ENCODE measurements around the gene DCTN1. TPM values are rescaled to one million over a fixed set of nuclear protein-coding genes. Genes with fewer than 3 reads are reported as not detected.

The DCTN1 gene
- total and polyA plus RNA-seq, 4 donors = 69.9 to 142 (median 104) TPM

DNA sequence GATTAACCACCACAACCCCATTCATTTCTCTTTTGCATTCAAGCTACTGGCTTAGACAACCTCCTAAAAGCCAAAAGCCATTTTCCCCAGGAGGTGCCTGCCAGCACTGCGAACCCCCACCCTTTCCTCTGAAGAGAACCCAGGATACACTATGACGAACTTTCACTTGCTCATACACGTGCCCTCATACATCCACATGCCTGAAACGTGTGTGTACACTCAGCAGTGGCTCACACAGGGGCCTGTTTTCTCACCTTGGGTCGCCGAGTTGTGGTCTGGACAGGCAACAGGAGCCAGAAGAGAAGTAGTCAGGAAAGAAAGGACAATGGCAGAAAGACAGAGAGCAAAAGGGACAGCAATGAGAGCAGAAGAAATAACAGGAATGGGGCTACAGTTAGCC is 7.4 kb downstream of the DCTN1 start:
- no peak for ATAC-seq (ENCODE audit: insufficient read depth, low FRiP score)
- TF ChIP-seq, protein P1, sequence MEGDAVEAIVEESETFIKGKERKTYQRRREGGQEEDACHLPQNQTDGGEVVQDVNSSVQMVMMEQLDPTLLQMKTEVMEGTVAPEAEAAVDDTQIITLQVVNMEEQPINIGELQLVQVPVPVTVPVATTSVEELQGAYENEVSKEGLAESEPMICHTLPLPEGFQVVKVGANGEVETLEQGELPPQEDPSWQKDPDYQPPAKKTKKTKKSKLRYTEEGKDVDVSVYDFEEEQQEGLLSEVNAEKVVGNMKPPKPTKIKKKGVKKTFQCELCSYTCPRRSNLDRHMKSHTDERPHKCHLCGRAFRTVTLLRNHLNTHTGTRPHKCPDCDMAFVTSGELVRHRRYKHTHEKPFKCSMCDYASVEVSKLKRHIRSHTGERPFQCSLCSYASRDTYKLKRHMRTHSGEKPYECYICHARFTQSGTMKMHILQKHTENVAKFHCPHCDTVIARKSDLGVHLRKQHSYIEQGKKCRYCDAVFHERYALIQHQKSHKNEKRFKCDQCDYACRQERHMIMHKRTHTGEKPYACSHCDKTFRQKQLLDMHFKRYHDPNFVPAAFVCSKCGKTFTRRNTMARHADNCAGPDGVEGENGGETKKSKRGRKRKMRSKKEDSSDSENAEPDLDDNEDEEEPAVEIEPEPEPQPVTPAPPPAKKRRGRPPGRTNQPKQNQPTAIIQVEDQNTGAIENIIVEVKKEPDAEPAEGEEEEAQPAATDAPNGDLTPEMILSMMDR (IDR thresholded peaks at IDR 0.05; ENCODE audit: control extremely low read depth, extremely low read depth) = no peak
- Histone ChIP-seq H3K4me3 (no peak overlapping the region), H3K27me3 (ENCODE audit: control insufficient read depth in 3 of 3, insufficient read depth in 3 of 3, low read length in 2 of 3) (no peaks in the 10 kb centered on the region), H3K9ac (ENCODE audit: insufficient read depth in 1 of 2, low read length in 2 of 2) (no peak overlapping the region), H3K27ac (ENCODE audit: low read depth in 1 of 2, low read length in 1 of 2) (no peak overlapping the region), H3K4me1 (ENCODE audit: control insufficient read depth in 5 of 5, insufficient read depth in 5 of 5, low read length in 5 of 5) (peaks cover 0 to 8% (median 0%) of the 10 kb centered on the region in 5 donors), H3K9me3 (ENCODE audit: control insufficient read depth in 4 of 4, insufficient read depth in 3 of 4, low read length in 3 of 4) (no peaks in the 10 kb centered on the region), H3K36me3 (ENCODE audit: control insufficient read depth in 4 of 4, insufficient read depth in 4 of 4, low read length in 4 of 4) (peaks cover 24 to 52% (median 42%) of the 10 kb centered on the region in 4 donors)
- 89 to 92% methylated on average over 6 of the region's 6 CpGs for WGBS, 2 donors
- DNase-seq = no peak

DNA sequence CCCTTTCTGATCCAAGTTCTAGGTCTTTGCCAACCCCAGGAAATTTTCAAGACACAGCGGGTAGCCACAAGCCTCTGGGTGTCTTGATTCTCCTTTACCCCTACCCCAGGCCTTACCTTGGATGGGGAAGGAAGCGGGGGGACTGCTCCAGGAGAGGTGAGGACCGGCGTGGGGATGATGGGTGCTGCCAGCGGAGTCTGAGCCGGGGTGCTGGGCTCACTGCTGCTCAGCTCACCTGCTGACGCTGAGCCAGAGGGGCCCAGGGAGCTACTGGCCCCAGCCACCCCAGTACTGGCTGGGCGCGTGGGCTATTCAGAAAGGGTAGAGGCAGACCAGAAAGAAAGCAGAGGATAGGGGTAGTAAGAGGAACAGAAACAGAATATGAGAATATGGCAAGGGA is 8.7 kb downstream of the DCTN1 start:
- no peak for DNase-seq
- Histone ChIP-seq H3K4me1 (ENCODE audit: control insufficient read depth in 5 of 5, insufficient read depth in 5 of 5, low read length in 5 of 5) (peaks cover 0 to 8% (median 0%) of the 10 kb centered on the region in 5 donors), H3K4me3 (no peak overlapping the region), H3K27me3 (ENCODE audit: control insufficient read depth in 3 of 3, insufficient read depth in 3 of 3, low read length in 2 of 3) (no peaks in the 10 kb centered on the region), H3K36me3 (ENCODE audit: control insufficient read depth in 4 of 4, insufficient read depth in 4 of 4, low read length in 4 of 4) (peaks cover 32 to 58% (median 47%) of the 10 kb centered on the region in 4 donors), H3K9me3 (ENCODE audit: control insufficient read depth in 4 of 4, insufficient read depth in 3 of 4, low read length in 3 of 4) (no peaks in the 10 kb centered on the region), H3K27ac (ENCODE audit: low read depth in 1 of 2, low read length in 1 of 2) (no peak overlapping the region), H3K9ac (ENCODE audit: insufficient read depth in 1 of 2, low read length in 2 of 2) (no peak overlapping the region)
- no peak for ATAC-seq (ENCODE audit: insufficient read depth, low FRiP score)
- WGBS, 2 donors = 96 to 97% methylated on average over 9 of the region's 9 CpGs
- TF ChIP-seq, protein P1 (IDR thresholded peaks at IDR 0.05; ENCODE audit: control extremely low read depth, extremely low read depth) = no peak

DNA sequence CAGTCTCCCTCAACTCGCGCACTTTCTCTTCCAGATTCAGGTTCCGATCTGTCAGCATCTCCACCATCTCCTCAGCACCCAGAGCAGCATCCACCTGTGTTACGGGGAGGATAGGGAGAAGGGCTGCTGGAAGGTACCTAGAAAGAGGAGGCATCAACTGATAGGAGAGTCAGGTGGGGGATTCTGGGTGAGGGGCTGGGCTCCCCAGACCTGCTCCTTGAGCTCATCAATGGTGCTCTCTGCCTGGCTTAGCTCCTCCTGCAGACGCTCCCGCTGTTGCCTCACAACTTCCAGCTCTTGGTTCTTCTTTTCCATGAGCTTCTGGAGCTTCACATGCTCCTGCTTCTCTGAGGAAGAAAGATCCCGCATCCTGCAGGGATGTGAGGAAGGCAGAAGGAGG is 10.1 kb downstream of the DCTN1 start:
- H3K27ac ChIP-seq (ENCODE audit: low read depth in 1 of 2, low read length in 1 of 2) = no peak overlapping the region
- H3K9ac ChIP-seq (ENCODE audit: insufficient read depth in 1 of 2, low read length in 2 of 2) = no peak overlapping the region
- H3K9me3 ChIP-seq (ENCODE audit: control insufficient read depth in 4 of 4, insufficient read depth in 3 of 4, low read length in 3 of 4) = no peaks in the 10 kb centered on the region
- WGBS, 2 donors = 96 to 98% methylated on average over 7 of the region's 7 CpGs
- H3K36me3 ChIP-seq (ENCODE audit: control insufficient read depth in 4 of 4, insufficient read depth in 4 of 4, low read length in 4 of 4) = peaks cover 40 to 60% (median 53%) of the 10 kb centered on the region in 4 donors
- H3K4me3 ChIP-seq = no peak overlapping the region
- H3K4me1 ChIP-seq (ENCODE audit: control insufficient read depth in 5 of 5, insufficient read depth in 5 of 5, low read length in 5 of 5) = peaks cover 0 to 8% (median 0%) of the 10 kb centered on the region in 5 donors
- H3K27me3 ChIP-seq (ENCODE audit: control insufficient read depth in 3 of 3, insufficient read depth in 3 of 3, low read length in 2 of 3) = no peaks in the 10 kb centered on the region
- no peak for DNase-seq
- TF ChIP-seq, protein P1 (IDR thresholded peaks at IDR 0.05; ENCODE audit: control extremely low read depth, extremely low read depth) = no peak
- no peak for ATAC-seq (ENCODE audit: insufficient read depth, low FRiP score)

DNA sequence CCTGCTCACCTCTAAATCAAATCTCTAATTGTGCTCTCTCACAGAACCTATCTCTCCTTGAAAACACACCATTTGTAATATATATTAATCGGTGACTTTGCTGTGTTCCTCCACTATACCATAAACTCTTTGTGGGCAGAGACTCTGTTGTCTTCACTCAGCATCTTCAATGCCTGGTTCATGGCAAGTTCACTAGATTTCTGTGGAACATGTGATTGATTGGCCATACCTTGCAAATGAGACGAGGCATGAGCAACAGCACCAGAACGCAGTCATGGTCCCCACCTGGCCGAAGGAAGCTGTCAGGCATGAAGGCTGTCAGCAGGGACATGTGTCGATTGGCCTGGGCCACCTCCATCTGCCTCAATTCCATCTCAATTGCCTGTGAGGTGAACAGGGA is 11.6 kb downstream of the DCTN1 start:
- WGBS, 2 donors = 95% methylated on average over 5 of the region's 5 CpGs
- Histone ChIP-seq H3K4me1 (ENCODE audit: control insufficient read depth in 5 of 5, insufficient read depth in 5 of 5, low read length in 5 of 5) (peaks cover 0 to 3% (median 0%) of the 10 kb centered on the region in 5 donors), H3K27me3 (ENCODE audit: control insufficient read depth in 3 of 3, insufficient read depth in 3 of 3, low read length in 2 of 3) (no peaks in the 10 kb centered on the region), H3K9ac (ENCODE audit: insufficient read depth in 1 of 2, low read length in 2 of 2) (no peak overlapping the region), H3K36me3 (ENCODE audit: control insufficient read depth in 4 of 4, insufficient read depth in 4 of 4, low read length in 4 of 4) (peaks cover 53 to 70% (median 67%) of the 10 kb centered on the region in 4 donors), H3K4me3 (no peak overlapping the region), H3K27ac (ENCODE audit: low read depth in 1 of 2, low read length in 1 of 2) (no peak overlapping the region), H3K9me3 (ENCODE audit: control insufficient read depth in 4 of 4, insufficient read depth in 3 of 4, low read length in 3 of 4) (no peaks in the 10 kb centered on the region)
- no peak for ATAC-seq (ENCODE audit: insufficient read depth, low FRiP score)
- TF ChIP-seq, protein P1 (IDR thresholded peaks at IDR 0.05; ENCODE audit: control extremely low read depth, extremely low read depth) = no peak
- DNase-seq = no peak

Data from lung (tissue), 12 donors.